SH-SY5Y (cell line): ENCODE measurements around the gene ZBTB8A.
A peak's percentile ranks its signal among the peaks of the same experiment; 100 is the strongest.

Experiments
- GATA2 ChIP-seq: IDR thresholded peaks from 2 replicates; pipeline ENCODE4 v1.6.1; 2011; ENCODE audit warnings: mild to moderate bottlenecking, low read depth, low read length
- GATA3 ChIP-seq: IDR thresholded peaks from 2 replicates; pipeline ENCODE4 v1.6.1; 2011; ENCODE audit warnings: low read depth, mild to moderate bottlenecking, low read length, moderate library complexity

The ZBTB8A gene

GRCh38 chr1:32568929-32569328 lies 29.7 kb downstream of the ZBTB8A start:
- TF ChIP-seq GATA2 (no peak), GATA3 (no peak)

DNA sequence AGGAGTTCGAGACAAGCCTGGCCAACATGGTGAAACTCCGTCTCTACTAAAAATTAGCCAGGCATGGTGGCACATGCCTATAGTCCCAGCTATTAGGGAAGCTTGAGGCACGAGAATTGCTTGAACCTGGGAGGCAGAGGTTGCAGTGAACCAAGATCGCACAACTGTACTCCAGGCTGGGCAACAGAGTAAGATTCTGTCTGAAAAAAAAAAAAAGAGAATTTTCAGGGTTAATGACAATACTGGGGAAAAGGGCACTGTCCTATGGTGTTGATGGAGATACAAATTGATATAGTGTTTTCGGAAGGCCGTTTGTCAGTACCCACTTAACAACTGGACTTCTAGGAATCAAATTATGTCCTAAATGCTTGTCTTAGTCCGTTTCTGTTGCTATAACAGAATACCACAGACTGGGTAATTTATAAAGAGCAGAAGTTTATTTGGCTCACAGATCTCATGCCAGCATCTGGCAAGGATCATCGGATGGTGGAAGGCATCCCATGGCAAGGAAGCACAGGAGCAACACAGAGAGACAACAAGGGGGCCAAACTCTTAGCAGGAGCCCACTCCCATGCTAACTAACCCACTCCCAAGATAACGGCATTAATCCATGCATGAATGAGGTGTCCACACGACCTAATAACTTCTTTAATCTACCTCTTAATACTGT lies 41.3 kb downstream of the ZBTB8A start:
- TF ChIP-seq GATA3, result no peak
- no peak for TF ChIP-seq GATA2

DNA sequence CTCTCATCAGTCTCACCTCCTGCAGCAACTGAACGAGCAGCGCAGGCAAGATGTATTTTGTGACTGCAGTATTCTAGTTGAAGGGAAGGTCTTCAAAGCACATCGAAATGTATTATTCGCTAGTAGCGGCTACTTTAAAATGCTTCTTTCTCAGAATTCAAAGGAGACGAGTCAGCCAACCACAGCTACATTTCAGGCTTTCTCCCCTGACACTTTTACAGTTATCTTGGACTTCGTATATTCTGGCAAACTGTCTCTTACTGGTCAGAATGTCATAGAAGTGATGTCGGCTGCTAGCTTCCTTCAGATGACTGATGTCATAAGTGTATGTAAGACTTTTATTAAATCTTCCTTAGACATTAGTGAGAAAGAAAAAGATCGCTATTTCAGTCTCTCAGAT lies 53.7 kb downstream of the ZBTB8A start:
- TF ChIP-seq GATA2 (no peak), GATA3 (no peak)

GRCh38 chr1:32600034-32600433 lies 60.8 kb downstream of the ZBTB8A start:
- TF ChIP-seq GATA2 (peak; percentile 55; the same call in 1 of the 2 replicates), GATA3 (0 out of 2 replicates have a peak, but pooled peaks have one; percentile 48)

DNA sequence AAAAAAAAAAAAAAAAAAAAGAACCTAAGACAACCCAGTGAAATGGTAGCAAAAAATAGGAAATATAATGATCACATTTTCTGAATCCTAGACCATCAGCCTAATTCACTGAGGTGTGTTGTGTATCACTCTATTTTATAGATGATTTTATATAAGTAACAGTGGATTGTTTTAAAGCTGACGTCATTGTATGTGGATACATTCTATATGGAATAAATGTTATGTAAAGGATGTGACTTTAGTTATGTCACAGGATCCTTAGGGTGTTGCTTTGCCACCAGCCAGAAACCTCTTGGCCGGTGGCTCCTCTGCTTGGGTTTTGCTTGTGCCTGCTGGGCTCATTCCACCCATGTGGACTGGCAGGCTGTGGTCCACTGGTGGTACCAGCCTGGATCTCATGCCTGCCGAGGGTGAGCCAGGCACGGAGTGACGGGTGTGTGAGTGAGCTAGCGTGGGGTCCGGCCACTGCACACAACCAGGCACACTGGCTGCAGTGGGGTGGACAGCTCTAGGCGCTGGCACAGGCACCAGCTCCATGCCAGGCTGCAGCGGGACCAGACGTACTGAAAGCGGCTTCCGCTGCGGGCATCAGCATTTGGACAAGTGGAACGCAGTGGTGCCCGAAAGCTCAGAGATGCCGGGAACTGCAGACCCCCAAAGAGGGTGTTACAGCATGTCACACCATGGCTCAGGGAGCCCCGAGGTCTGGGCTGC lies 66.6 kb downstream of the ZBTB8A start:
- no peak for TF ChIP-seq GATA2
- TF ChIP-seq GATA3, result no peak

DNA sequence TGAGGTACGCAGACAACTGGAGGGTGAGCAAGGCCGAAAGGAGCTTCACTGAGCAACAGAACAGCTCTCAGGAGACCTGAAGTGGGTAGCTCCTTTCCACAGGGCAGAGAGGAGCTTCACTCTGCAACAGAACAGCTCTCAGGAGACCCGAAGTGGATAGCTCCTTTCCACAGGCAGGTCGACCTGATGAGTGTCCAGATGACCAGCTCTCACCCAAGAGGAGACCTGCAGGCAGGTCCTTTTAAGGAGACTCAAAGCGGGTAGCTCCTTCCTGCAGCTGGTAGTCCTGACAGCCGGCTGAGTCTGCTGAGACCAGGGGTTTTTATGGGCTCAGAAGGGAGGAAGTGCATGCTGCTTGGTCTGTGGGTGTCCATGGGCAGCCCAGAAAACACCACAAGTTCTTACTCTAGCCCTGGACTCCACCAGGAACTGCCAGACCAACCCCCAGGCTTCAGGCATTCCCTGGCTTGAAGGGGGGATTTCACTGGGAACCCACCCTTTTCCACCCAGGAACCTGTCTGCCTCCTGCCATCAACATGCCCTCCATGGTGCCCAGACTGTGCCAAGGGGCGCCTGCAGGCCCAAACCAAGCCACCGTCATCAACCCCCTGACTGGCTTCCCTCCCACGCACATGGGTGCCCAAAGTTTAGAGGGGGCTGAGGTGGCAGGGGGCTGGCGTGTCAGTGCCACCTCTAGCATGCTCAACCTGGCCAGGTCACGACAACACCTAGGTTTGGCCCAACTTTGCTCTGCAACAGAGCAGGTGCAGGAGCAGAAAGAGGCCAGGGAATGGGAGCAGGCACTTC lies 67.5 kb downstream of the ZBTB8A start:
- TF ChIP-seq GATA2 (no peak), GATA3 (no peak)

- no peak for TF ChIP-seq GATA2
- TF ChIP-seq GATA3, result no peak
These were observed 70.0 kb downstream of the ZBTB8A start for GRCh38 chr1:32609180-32609579.

- no peak for TF ChIP-seq GATA3
- TF ChIP-seq GATA2, result no peak
These were observed 72.6 kb downstream of the ZBTB8A start for GRCh38 chr1:32611859-32612188.

- TF ChIP-seq GATA2 (0 out of 2 replicates have a peak, but pooled peaks have one; percentile 11), GATA3 (no peak)
These were observed 73.1 kb downstream of the ZBTB8A start for GRCh38 chr1:32612189-32612881.

GRCh38 chr1:32613472-32613871 lies 74.2 kb downstream of the ZBTB8A start:
- no peak for TF ChIP-seq GATA3
- no peak for TF ChIP-seq GATA2

GRCh38 chr1:32618673-32619221 lies 79.5 kb downstream of the ZBTB8A start:
- TF ChIP-seq GATA3 (no peak), GATA2 (no peak)

DNA sequence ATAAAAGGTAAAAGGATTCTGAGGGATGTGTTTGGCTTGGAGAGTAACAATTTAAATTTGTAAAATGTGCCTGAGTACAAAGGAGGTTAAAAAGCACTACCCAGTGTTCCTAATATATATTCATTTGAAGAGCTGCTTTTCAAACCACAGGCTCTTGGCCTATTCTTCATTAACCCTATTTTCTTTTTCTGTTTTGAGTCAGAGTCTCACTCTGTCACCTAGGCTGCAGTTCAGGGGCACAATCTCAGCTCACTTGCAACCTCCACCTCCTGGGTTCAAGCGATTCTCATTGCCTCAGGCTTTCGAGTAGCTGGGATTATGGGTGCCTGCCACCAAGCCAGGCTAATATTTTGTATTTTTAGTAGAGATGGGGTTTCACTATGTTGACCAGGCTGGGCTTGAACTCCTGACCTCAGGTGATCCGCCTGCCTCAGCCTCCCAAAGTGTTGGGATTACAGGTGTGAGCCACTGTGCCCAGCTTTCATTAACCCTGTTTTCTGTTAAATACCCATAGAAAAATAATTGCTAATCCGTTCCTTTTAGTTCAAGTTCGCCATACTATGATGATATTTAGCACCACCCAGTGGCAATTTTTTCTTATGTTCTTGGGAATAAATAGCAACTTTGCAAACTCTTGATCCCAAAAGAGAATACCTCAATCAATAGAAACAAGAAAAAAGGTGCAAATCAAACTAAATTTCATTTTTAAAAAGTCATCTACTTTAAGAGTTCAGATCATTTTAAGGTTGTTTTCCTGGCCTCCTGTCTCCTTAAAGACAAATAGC lies 80.7 kb downstream of the ZBTB8A start:
- TF ChIP-seq GATA2, result no peak
- TF ChIP-seq GATA3, result no peak

DNA sequence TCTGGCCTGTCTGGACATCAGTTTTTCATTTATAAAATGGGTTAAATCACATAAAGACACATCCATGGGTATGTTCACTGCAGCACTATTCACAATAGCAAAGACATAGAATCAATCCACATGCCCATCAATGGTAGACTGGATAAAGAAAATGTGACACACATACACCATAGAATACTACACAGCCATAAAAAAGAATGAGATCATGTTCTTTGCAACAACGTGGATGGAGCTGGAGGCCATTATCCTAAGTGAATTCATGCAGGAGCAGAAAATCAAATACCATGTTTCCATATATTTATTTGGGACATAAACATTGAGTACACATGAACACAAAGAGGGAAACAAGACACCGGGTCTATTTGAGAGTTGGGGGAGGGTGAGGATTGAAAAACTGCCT lies 83.0 kb downstream of the ZBTB8A start:
- TF ChIP-seq GATA3, result no peak
- no peak for TF ChIP-seq GATA2
